ENCODE data around the gene TTLL11.

Gene TTLL11

DNA sequence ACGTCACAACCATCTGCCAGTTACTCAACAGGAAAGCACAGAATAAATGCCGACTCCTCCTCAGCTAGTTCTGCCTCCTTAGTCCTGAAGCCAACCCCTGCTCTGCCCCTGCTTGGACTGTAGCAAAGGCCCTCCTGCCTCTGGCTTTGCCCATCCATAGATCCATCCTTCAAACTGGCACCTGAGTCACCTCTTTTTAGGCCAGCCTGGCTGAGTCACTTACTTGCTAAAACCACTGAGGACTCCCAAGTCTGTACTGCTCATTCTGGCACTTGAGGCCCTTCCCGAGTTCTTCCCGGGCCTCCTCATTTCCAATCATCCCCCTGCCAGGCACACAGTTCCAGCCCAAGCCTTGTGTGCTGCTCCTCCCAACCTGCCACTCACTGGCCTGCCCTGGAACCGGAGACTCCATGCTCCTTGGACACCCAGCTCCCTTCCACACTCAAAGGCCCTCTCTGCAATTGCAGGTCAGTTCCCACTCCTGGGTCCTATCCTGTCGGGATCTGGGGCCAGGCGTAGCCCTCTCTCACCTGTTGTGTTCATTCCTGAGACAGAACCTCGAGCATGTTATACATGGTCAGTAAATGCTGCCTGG is 221.6 kb downstream of the TTLL11 start:
- no peaks in the 10 kb centered on the region for H3K36me3 ChIP-seq (ENCODE audit: control insufficient read depth, insufficient read depth, low read length)
- H3K9me3 ChIP-seq (ENCODE audit: control insufficient read depth, insufficient read depth, low read length): no peaks in the 10 kb centered on the region
- no peak overlapping the region for H3K4me3 ChIP-seq (ENCODE audit: low read depth, low read length)
- H3K27me3 ChIP-seq (ENCODE audit: control insufficient read depth, insufficient read depth, low read length): no peaks in the 10 kb centered on the region
- no peaks in the 10 kb centered on the region for H3K4me1 ChIP-seq (ENCODE audit: control insufficient read depth, insufficient read depth, low read length)
- H3K9ac ChIP-seq (ENCODE audit: low read depth, low read length): no peak overlapping the region
- no peak overlapping the region for H3K27ac ChIP-seq (ENCODE audit: low read depth, low read length)

DNA sequence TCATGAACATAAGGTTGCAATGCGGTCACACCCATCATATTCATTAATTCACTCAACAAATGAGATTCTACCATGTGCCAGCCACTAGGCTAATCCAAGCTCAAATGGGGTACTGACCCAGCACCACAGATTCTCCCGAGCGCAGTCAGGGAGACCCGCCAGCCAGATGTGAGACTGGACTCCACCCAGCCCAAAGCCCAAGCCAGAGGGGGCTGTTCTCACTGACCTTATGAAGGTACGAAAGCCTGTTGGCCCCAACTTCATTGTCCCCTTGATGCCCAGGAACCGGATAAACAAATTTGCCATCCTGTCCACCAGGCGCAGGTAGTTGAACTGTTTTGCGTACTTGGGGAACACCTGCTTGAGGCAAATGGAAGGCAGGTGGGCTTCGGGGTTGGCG is 222.8 kb downstream of the TTLL11 start:
- Histone ChIP-seq H3K4me3 (ENCODE audit: low read depth, low read length) (no peak overlapping the region), H3K27ac (ENCODE audit: low read depth, low read length) (no peak overlapping the region), H3K27me3 (ENCODE audit: control insufficient read depth, insufficient read depth, low read length) (no peaks in the 10 kb centered on the region), H3K9me3 (ENCODE audit: control insufficient read depth, insufficient read depth, low read length) (no peaks in the 10 kb centered on the region), H3K9ac (ENCODE audit: low read depth, low read length) (no peak overlapping the region), H3K4me1 (ENCODE audit: control insufficient read depth, insufficient read depth, low read length) (no peaks in the 10 kb centered on the region), H3K36me3 (ENCODE audit: control insufficient read depth, insufficient read depth, low read length) (no peaks in the 10 kb centered on the region)

DNA sequence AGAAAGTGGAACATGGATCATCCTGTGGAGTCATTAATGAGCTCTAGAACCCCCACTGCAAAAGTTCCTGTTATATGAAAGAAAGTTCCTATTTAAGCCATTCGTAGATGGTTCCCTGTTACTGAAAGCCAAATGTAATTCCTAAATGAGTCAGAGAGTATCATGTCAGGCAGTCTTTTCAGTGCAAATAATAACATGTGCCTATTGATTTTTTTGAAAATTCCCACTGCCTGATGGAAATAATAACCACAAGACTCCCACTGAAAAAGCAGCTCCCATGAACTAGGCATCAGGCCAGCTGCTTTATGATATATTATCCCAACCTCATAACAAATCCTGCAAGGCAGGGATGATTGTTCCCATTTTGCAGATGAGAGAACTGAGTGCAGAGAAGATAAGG is 224.5 kb downstream of the TTLL11 start:
- H3K4me3 ChIP-seq (ENCODE audit: low read depth, low read length): no peak overlapping the region

DNA sequence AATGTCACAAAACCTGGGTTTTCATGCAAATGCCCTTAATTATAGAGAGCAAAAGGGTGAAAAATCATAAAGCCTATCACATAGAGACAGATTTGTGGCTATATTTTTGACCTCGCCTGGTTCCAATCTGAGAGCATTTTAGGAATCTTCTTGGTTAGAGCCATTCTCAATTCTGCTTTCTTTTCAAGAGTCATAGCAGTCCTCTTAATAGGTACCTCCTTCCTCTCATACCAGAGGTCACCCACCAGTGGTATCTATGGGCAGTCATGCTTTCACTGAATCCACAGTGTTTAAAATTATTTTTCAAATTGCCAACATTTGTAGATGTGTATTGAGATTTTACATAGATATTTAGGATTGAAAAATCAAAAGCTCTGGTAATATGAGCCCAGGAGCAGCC is 226.2 kb downstream of the TTLL11 start:
- H3K36me3 ChIP-seq (ENCODE audit: control insufficient read depth, insufficient read depth, low read length): no peaks in the 10 kb centered on the region
- H3K27me3 ChIP-seq (ENCODE audit: control insufficient read depth, insufficient read depth, low read length): no peaks in the 10 kb centered on the region
- no peak overlapping the region for H3K9ac ChIP-seq (ENCODE audit: low read depth, low read length)
- H3K4me3 ChIP-seq (ENCODE audit: low read depth, low read length): no peak overlapping the region
- H3K9me3 ChIP-seq (ENCODE audit: control insufficient read depth, insufficient read depth, low read length): no peaks in the 10 kb centered on the region
- peaks cover 10% of the 10 kb centered on the region; the same call in 1 of the 2 replicates for H3K4me1 ChIP-seq (ENCODE audit: control insufficient read depth, insufficient read depth, low read length)
- no peak overlapping the region for H3K27ac ChIP-seq (ENCODE audit: low read depth, low read length)

More for the DNA sequence above, 224.5 kb downstream of the TTLL11 start:
- Histone ChIP-seq H3K27me3 (ENCODE audit: control insufficient read depth, insufficient read depth, low read length) (no peaks in the 10 kb centered on the region), H3K9ac (ENCODE audit: low read depth, low read length) (no peak overlapping the region), H3K36me3 (ENCODE audit: control insufficient read depth, insufficient read depth, low read length) (no peaks in the 10 kb centered on the region), H3K9me3 (ENCODE audit: control insufficient read depth, insufficient read depth, low read length) (no peaks in the 10 kb centered on the region), H3K27ac (ENCODE audit: low read depth, low read length) (no peak overlapping the region), H3K4me1 (ENCODE audit: control insufficient read depth, insufficient read depth, low read length) (peaks cover 1% of the 10 kb centered on the region; the same call in 1 of the 2 replicates)

GRCh38 chr9:121865884-121866283 is 227.2 kb downstream of the TTLL11 start:
- Histone ChIP-seq H3K27me3 (ENCODE audit: control insufficient read depth, insufficient read depth, low read length) (no peaks in the 10 kb centered on the region), H3K9ac (ENCODE audit: low read depth, low read length) (no peak overlapping the region), H3K9me3 (ENCODE audit: control insufficient read depth, insufficient read depth, low read length) (no peaks in the 10 kb centered on the region), H3K4me1 (ENCODE audit: control insufficient read depth, insufficient read depth, low read length) (peaks cover 10% of the 10 kb centered on the region; the same call in 1 of the 2 replicates), H3K36me3 (ENCODE audit: control insufficient read depth, insufficient read depth, low read length) (no peaks in the 10 kb centered on the region), H3K4me3 (ENCODE audit: low read depth, low read length) (no peak overlapping the region), H3K27ac (ENCODE audit: low read depth, low read length) (no peak overlapping the region)

- Histone ChIP-seq H3K4me1 (ENCODE audit: control insufficient read depth, insufficient read depth, low read length) (peaks cover 10% of the 10 kb centered on the region; the same call in 1 of the 2 replicates), H3K9me3 (ENCODE audit: control insufficient read depth, insufficient read depth, low read length) (no peaks in the 10 kb centered on the region), H3K9ac (ENCODE audit: low read depth, low read length) (no peak overlapping the region), H3K27me3 (ENCODE audit: control insufficient read depth, insufficient read depth, low read length) (no peaks in the 10 kb centered on the region), H3K4me3 (ENCODE audit: low read depth, low read length) (no peak overlapping the region), H3K27ac (ENCODE audit: low read depth, low read length) (no peak overlapping the region), H3K36me3 (ENCODE audit: control insufficient read depth, insufficient read depth, low read length) (no peaks in the 10 kb centered on the region)
Observed at GRCh38 chr9:121865060-121865459, 228.0 kb downstream of the TTLL11 start.

DNA sequence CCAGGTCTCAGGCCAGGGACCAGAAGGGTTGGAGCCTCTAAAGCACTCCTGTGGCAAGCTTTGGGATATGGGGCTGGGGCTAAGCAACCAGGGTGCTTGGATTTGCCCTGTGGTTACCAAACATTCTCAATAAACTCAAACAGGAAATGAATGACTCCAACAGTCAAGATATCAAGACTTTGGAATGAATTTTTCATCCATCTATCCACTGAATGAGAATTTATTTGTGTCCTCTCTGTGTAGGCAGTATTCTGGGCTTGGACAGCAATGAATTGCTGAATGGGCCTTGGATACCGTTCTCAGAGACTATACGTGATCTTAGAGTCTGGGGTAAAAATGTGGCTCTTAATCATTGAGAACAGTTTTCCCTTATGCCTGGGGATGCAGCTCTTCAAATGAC is 229.2 kb downstream of the TTLL11 start:
- Histone ChIP-seq H3K9ac (ENCODE audit: low read depth, low read length) (no peak overlapping the region), H3K27ac (ENCODE audit: low read depth, low read length) (no peak overlapping the region), H3K27me3 (ENCODE audit: control insufficient read depth, insufficient read depth, low read length) (no peaks in the 10 kb centered on the region), H3K4me1 (ENCODE audit: control insufficient read depth, insufficient read depth, low read length) (peaks cover 10% of the 10 kb centered on the region; the same call in 1 of the 2 replicates), H3K36me3 (ENCODE audit: control insufficient read depth, insufficient read depth, low read length) (no peaks in the 10 kb centered on the region), H3K9me3 (ENCODE audit: control insufficient read depth, insufficient read depth, low read length) (no peaks in the 10 kb centered on the region), H3K4me3 (ENCODE audit: low read depth, low read length) (no peak overlapping the region)

DNA sequence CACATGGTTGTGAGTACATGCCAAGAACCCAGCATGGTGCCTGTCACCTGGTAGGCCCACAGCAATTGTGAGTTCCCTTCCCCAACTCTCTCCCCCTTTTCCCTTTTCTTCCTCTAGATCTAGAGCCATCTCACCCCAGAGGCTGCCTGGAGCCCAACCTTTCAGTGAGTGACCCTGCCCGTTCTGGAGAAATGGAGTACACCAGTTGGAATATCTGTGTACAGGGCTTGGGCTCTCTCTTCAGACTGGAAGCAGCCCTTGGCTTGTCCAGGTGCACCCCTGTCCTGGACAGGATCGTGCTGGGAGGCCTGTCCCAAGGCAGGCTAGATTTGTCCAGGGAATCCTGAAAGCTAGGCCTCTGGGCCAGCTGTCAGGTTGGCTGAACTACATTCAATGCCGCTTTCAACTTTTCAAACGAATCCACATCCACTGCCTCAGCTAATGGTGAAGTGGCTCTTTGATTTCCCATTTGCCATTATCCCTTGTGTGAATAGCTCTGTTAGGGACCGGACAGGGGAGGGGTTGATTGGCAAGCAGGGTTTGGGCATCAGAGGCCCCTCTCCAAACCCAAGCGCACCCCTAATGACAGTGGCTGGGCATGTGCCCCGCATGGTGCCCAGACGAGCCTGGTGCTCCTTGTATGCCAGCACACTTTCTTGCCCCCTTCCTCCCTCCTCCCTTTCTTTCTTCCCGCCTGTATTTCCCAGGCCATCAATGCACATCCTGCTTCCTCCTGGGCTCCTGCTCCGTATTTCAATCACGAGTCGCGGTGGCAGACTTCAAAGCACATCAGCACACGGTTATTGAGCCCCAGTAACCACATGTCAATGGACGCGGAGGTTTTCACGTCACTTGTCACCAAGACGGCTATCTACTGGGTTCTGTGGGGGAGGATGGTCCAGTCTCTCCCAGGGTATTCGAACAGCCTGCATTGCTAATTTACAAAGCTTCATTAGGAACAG is 230.5 kb downstream of the TTLL11 start:
- H3K4me3 ChIP-seq (ENCODE audit: low read depth, low read length): no peak overlapping the region
- H3K27ac ChIP-seq (ENCODE audit: low read depth, low read length): no peak overlapping the region
- H3K36me3 ChIP-seq (ENCODE audit: control insufficient read depth, insufficient read depth, low read length): no peaks in the 10 kb centered on the region

GRCh38 chr9:121861501-121862180 is 231.5 kb downstream of the TTLL11 start:
- H3K9me3 ChIP-seq (ENCODE audit: control insufficient read depth, insufficient read depth, low read length): no peaks in the 10 kb centered on the region
- H3K27ac ChIP-seq (ENCODE audit: low read depth, low read length): no peak overlapping the region
- no peaks in the 10 kb centered on the region for H3K27me3 ChIP-seq (ENCODE audit: control insufficient read depth, insufficient read depth, low read length)
- peaks cover 10% of the 10 kb centered on the region; the same call in 1 of the 2 replicates for H3K4me1 ChIP-seq (ENCODE audit: control insufficient read depth, insufficient read depth, low read length)
- no peak overlapping the region for H3K4me3 ChIP-seq (ENCODE audit: low read depth, low read length)
- H3K36me3 ChIP-seq (ENCODE audit: control insufficient read depth, insufficient read depth, low read length): no peaks in the 10 kb centered on the region
- H3K9ac ChIP-seq (ENCODE audit: low read depth, low read length): no peak overlapping the region

More for the DNA sequence above, 230.5 kb downstream of the TTLL11 start:
- Histone ChIP-seq H3K4me1 (ENCODE audit: control insufficient read depth, insufficient read depth, low read length) (peaks cover 10% of the 10 kb centered on the region; the same call in 1 of the 2 replicates), H3K27me3 (ENCODE audit: control insufficient read depth, insufficient read depth, low read length) (no peaks in the 10 kb centered on the region), H3K9ac (ENCODE audit: low read depth, low read length) (no peak overlapping the region), H3K9me3 (ENCODE audit: control insufficient read depth, insufficient read depth, low read length) (no peaks in the 10 kb centered on the region)

GRCh38 chr9:121860744-121861143 is 232.4 kb downstream of the TTLL11 start:
- peaks cover 10% of the 10 kb centered on the region; the same call in 1 of the 2 replicates for H3K4me1 ChIP-seq (ENCODE audit: control insufficient read depth, insufficient read depth, low read length)
- H3K9me3 ChIP-seq (ENCODE audit: control insufficient read depth, insufficient read depth, low read length): no peaks in the 10 kb centered on the region
- no peak overlapping the region for H3K27ac ChIP-seq (ENCODE audit: low read depth, low read length)
- H3K36me3 ChIP-seq (ENCODE audit: control insufficient read depth, insufficient read depth, low read length): no peaks in the 10 kb centered on the region
- no peak overlapping the region for H3K4me3 ChIP-seq (ENCODE audit: low read depth, low read length)
- H3K9ac ChIP-seq (ENCODE audit: low read depth, low read length): no peak overlapping the region
- no peaks in the 10 kb centered on the region for H3K27me3 ChIP-seq (ENCODE audit: control insufficient read depth, insufficient read depth, low read length)

Data from HUES48 (cell line).